Activated CD4-positive, alpha-beta T cell treated with anti-CD3 and anti-CD28 coated beads, Interleukin-2, amount 50 U/mL, for 48 hours (primary cell): Measurements from ENCODE around the gene LCN10.
"Not testable (repeated sequence)": the region's sequence is repeated elsewhere in the genome, so short reads cannot be mapped to it uniquely, and the experiment has no call there.

Experiments used
- DNase-seq, 2 experiments: peaks; one replicate each; pipeline ENCODE4 v3.0.0-alpha.2; 2020

Gene LCN10

DNA sequence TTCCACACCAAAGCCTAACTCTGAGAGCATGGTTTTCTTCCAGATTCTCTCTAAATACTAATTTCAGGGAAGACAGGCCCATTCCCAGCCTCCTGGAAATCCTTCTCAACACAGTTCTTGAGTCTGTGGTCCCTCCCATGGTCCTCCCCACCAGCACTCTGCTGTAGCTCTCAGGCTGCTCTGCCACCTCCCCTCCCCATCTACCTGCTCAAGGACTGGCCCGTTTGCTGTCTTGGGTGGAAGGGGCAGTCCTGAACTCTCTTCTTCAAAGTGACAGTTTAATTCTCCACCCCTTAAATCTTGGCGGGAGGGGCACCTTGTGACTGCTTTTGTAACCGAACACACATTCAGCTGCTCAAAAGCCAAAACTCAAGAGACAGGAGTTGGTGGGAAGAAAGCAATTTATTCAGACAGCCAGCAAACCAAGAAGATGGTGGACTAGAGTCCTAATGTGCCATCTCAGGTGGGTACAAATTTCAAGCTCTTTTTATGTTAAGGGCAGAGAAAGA, 29.2 kb upstream of the LCN10 start:
- DNase-seq, result no peak

DNA sequence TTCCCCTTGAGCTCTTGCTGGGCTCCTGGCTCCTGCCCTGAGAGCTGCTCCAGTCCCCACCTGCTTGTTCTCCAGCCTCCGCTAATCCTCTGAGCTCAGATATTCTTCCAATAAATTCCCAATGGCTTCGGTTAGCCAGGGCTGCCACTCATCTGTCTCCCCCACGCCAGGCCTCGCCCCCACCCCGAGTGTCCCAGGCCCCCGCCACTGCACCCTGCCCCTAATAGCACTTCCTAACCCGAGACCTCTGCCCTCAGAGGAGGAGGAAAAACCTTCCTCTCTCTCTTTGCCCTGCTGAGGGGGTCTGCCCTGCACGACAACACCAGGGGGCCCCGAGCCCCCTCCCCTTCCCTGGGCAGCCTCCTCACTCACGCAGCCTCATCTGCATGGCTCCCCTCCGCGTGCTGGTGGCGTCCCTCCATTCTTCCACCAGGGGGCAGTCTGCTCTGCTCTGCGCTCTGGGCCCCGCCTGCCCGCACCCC, 27.0 kb upstream of the LCN10 start:
- peak; percentile 63 to 70 for DNase-seq

DNA sequence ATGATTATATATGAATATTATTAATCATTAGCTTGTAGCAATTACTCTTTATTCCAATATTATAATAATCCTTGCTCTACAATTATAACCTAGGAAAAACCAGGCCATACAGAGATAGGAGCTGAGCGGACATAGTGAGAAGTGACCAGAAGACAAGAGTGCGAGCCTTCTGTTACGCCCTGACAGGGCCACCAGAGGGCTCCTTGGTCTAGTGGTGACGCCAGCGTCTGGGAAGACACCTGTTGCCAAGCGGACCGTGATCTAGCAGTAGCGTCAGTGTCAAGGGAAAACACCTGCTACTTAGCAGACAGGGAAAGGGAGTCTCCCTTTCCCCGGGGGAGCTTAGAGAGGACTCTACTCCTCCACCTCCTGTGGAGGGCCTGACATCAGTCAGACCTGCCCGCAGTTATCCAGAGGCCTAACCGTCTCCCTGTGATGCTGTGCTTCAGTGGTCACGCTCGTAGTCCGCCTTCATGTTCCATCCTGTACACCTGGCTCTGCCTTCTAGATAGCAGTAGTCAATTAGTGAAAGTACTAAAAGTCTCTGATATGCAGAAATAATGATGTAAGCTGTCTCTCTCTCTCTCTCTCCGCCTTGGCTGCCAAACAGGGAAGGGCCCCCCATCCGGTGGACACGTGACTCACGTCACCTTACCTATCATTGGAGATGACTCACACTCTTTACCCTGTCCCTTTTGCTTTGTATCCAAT, 23.8 kb upstream of the LCN10 start:
- DNase-seq, result peak; percentile 67 to 72

DNA sequence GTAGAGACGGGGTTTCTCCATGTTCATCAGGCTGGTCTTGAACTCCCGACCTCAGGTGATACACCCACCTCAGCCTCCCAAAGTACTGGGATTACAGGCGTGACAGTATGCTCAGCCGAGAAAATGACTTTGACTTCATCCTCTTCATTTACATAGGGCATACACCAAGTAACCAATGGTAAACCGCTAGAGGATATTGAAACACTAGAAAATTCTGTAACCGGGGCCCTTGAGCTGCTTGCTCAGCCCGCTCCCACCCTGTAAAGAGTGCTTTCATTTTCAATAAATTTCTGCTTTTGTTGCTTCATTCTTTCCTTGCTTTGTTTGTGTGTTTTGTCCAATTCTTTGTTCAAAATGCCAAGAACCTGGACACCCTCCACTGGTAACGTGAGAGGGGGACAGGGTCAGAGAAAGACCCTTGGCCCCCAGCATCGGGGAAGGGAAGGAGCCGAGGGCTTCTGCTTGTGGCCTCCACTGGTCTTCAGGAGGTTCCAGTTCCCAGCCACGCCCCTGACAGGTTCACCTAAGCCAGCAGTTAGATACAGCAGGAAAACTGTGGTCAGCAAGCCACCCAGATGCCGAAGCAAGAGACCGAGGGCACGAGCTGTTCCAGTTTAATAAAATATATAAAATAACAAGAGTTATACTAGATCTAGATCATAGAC, 23.1 kb upstream of the LCN10 start:
- not testable (repeated sequence) for DNase-seq

DNA sequence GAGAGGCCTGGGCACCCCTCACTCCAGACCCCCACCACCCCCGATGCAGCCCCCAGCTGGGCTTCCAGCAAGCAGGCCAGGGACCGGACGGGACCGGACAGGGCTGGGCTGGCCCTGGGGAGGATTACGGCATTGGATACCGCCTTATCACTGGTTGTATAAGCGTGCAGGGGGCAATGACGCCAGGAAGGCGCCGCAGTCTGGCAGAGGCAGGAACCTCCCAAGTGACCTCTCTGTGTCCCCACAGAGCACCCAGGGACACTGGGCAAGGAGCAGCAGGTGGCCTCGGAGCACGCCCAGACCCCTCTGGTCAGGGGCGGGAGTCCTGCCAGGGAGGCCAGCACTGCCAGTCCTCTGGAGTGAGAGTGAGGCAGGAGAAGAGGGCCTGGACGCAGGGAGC, 22.3 kb upstream of the LCN10 start:
- DNase-seq, result no peak

DNA sequence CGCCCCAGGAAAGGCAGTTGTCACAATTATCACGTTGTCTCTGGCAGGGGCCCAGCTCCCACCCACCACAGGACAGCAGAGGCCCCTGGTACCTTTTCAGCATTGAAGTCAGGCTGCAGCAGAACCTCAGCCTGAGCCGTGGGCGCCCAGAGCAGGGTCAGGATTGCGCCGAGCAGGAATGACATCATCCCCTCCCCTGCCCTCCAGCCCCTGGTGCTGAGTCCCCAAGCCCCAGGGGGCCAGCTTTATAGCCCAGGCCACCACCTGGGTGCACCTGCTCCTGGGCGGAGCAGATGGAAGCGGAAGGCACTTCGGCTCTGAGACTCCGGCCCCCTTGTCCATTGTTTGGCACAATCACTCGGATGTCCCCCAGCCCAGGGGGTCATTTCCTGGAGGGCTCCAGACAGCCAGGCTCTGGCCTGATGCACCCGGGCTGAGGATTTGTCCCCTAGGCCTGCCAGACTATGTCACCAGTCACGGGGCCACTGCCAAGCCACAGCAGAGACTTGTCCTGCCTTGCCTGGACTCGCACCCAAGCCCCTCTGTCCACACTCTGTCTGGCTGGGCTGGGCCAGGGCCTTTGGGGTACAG, 21.7 kb upstream of the LCN10 start, which contains the start of gene LCN15:
LCN15 (minus strand) TSS at position 218 of the 591 bp plus-strand sequence; CDS start at position 188, 30 bp downstream.
- DNase-seq, result no peak

DNA sequence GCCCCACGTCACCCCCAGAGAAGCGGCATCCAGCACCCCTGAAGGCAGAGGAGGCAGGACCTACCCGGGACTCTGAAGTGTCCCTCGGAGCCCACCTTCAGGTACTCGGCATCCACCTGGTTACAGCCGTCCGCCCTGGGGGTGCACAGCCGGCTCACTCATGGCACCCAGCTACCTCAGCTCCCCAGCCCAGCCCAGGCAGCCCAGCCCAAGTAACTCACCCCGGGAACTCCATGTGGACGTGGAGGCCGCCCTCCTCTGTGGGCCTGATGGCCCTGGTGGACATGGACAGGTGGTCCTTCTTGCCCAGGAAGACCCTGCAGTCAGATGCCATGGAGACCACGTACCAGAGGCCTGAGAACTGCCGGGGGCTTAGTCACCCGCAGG, 20.9 kb upstream of the LCN10 start:
- no peak for DNase-seq

DNA sequence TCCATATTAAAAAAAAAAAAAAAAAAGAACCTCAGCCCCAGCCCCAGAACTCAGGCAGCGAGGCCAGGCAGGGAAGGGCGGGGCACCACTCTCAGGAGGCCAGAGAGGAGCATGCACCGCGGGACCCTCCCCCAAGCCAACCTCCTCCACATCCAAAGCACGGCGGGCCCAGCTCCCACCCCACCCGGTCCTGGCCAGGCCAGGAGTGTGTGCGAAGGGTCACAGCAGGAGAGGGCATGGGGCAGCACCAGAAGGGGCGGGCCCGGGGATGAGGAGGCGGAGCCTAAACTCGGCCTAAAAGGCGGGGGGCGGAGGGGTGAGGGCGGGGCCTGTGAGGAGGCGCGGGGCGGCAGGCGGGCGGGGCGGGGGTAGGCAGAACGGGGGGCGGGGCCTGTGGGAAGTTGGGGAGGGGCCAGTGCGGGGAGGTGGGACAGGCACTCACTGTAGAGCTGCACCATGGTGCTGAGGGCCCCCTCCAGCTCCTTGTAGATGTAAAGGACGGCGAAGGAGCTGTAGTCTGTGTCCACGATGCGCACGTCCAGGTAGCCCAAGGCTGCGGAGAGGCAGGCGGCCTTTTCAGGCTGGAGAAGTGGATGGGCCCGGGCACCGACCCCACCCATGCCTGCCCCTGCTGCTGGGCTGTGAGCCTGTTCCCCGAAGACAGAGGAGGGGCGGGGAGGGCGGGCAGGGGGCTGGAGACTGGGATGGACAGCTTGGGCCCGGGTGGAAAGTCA, 20.3 kb upstream of the LCN10 start:
- peak; percentile 66 to 68 for DNase-seq

DNA sequence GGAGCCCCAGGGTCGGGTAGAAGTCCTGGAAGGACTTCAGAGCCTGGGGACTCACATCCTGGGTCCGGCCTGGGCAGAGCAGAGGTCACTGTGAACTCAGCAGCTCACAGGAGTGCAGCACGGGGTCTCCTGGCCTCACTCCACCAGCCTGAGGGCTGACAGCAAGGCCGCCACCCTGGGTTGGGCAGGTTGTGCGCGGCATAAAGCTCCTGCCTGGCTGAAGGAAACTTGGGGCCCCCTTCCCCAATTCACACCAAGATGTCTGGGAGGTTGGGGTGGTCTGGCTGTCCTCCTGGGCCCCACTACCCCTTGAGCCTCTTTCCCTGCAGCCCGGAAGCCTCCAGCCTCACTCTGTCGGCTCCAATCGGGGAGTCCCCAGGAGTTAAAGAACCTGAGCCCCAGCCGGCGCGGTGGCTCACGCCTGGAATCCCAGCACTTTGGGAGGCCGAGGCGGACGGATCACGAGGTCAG, 19.5 kb upstream of the LCN10 start:
- DNase-seq, result no peak

DNA sequence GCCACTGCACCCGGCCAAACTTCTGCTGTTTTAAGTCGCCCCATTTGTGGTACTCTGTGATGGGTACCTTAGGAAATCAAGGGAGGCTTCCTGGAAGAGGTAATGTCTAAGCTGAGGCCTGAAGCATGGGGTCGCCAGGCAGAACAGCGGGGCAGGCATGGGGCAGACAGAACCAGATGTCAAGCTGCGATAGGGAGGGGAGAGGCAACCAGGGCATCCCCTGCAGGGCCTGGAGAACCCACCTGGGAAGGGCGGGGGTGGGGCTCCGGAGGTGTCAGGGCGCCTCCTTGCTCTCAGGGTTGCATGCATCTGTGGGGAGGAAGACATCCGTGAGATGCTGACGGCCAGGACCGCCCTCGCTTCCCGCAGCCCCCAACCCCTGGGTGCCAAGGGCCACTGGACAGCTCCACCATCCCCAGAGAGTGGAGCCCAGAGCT, 18.8 kb upstream of the LCN10 start:
- no peak for DNase-seq

DNA sequence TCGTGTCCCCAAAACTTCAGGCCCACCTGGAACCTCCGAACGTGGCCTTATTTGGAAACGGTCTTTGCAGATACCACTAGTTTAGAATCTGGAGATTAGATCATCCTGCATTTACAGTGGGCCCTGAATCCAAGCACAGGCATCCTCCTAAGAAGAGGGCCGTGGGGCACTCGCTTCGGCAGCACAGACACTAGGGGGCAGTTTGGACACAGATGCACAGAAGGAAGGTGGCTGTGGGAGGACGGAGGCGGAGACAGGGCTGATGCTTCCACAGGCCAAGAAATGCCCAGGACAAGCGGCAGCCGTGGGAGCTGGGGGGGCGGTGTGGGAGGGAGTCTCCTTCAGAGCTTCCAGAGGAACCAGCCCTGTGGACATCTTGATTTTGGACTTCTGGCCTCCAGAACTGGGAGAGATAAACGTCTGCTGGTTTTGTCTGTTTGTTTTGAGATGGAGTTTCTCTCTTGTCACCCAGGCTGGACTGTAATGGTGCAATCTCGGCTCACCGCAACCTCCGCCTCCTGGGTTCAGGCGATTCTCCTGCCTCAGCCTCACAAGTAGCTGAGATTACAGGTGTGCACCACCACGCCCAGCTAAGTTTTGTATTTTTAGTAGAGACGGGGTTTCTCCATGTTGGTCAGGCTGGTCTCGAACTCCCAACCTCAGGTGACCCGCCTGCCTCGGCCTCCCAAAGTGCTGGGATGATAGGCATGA, 18.2 kb upstream of the LCN10 start:
- peak; percentile 30 to 47 for DNase-seq

DNA sequence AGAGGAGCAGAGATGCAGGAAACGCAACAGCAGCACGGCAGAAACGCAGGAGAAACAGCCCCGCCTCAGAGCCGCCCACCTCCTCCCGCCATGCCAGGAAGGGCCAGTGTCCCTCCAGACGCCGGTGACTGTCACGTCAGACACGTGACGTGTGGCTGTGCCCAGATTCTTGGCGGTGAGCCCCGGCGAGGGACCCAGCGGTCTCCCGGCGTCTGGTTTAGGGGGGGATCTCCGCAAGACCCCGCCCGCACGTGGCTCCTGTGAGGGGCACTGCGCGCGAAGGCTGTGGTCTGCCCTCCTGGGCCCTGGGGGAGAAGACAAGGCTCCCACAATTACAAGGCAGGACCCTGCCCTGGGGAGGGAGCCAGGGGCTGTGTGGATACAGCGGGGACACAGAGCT, 17.7 kb upstream of the LCN10 start:
- DNase-seq, result no peak

DNA sequence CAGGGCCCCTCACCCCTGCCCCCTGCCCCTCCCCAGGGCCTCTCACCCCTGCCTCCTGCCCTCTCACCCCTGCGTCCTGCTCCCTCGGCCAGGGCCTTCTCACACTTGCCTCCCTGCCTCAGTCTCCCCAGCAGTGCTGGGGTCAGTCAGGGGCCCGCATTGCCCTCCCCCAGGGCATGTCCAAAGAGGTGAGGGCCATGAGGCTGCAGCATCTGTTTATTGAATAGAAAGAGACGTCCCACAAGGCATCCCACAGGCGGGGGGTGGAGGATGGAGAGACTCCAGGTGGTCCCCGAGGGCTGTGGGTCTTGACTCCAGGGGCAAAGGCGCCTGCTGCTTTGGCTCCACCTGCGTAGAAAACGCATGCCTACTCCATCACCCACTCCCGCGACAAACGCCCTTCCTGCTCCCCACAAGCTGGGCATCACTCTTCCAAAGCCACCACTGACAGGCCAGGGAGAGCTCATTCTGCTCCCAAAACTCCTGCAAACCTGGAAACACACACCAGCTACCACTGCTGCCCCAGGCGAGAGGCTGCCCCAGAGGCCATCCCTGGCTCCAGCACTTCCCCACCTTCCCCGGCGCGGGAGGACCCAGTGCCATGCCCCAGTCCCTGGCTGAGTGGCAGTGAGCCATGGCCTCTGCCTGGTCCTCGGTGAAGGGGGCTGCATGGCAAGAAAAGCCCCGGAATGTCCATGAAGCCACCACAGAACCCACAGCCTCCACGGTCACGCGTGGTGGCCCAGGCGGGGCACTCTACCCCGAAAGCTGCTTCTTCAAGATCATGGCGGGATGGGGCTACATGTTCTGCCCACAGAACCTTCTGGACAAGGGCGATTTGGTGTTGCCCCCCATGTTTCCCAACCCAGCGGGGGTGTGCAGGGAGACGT, 16.9 kb upstream of the LCN10 start:
- no peak for DNase-seq

DNA sequence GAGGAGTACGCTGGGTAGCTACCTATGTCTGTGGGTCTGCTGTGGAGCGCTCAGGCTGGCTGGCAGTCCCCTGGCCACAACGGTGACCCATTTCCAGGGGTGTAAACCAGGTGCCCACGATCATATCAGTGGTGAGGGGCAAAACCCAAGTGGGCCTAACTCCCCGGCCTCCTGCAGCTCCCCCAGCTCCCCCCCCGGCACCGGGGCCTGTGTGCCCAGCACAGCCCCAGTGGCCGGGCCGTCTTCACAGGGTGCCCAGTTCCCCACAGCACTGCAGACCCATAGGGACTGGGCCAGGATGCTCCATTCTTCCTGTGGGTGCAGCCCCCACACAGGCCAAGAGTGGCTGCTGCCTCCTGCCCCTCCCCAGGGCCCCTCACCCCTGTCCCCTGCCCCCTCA, 16.3 kb upstream of the LCN10 start:
- DNase-seq, result no peak

DNA sequence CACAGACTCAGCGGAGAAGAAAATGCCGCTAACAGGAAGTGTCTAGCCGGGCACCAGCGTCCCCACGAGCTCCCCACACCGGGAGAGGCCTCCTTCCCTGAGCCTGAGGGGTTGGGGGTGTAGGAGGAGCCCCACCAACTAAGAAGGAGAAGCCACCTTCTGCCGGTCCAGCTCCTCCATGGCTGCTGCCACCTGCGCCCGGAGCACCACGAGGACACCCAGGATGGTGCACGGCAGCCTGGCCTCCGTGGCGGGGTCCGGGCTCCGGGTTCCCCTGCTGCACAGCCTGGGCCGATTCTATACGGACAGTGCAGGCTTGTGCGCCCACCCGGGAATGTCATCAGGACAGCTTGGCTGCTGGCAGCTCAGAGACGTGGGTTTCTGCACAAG, 15.0 kb upstream of the LCN10 start:
- no peak for DNase-seq

DNA sequence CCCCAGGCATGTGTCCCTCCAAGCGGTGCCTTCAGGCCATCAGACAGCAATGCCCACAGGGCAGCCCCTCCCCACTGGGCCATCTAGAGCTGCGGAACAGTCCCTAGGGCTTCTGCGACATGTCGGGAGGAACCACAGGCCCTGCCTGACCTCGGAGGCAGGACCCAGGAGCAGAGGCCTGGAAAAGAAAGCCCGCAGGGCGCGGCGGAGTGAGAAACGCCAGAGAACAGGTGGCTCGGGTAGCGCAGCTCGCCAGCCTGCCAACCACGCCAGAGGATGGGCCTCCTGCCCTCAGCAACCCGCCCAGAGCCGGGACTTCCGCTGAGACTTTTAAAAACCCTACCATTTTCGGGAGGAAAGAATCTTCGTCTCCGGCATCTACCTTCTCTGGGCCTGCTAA, 14.6 kb upstream of the LCN10 start:
- DNase-seq, result no peak

DNA sequence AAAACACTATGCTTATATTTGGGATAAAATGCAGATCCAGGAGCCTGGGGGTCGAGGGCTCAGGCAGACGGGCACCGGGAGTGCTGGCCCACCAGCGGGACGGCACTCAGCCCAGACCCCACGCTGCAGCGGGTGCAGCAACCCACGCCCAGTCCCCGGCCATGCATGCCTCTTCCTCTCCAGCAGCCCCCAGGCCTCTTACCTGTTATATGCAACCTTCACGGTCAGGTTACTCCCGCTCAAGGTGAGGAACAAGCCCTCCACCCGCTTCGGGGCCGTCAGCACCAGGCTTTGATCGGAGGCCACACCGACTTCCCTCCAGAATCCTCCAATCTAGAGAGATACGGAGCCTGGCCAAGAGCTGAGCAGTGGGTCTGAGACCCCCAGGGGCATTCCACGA, 14.1 kb upstream of the LCN10 start:
- no peak for DNase-seq

DNA sequence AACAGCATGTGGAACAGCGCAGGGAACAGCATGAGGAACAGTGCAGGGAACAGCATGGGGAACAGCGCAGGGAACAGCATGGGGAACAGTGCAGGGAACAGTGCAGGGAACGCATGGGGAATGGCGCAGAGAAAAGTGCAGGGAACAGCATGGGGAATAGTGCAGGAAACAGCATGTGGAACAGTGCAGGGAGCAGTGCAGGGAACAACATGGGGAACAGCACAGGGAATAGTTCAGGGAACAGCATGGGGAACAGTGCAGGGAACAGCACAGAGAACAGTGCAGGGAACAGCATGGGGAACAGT, 13.3 kb upstream of the LCN10 start:
- no peak for DNase-seq

DNA sequence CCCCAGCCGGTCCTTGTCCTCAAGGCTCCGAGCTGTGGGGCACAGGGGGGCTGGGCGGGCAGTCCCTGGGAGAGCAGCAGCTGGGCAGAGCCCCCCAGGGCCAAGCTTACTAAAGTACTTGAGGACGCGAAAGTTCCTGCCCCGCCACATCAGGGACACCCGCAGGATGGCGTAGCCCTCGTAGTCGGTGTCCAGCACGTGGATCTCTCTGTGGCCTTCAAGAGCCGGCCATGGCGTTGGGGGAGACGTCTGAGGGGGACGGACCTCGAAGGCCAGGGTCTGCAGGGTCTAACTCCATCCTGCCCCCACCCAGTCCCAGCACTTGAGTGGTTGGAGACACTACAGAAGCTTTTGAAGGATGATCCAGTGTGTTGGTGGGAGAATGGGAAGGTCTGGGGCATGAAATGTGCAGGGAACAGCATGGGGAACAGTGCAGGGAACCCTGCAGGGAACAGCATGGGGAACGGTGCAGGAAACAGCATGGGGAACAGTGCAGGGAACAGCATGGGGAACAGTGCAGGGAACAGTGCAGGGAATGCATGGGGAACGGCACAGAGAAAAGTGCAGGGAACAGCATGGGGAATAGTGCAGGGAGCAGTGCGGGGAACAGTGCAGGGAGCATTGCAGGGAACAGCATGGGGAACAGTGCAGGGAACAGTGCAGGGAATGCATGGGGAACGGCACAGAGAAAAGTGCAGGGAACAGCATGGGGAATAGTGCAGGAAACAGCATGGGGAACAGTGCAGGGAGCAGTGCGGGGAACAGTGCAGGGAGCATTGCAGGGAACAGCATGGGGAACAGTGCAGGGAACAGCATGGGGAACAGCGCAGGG, 12.8 kb upstream of the LCN10 start:
- not testable (repeated sequence) for DNase-seq

DNA sequence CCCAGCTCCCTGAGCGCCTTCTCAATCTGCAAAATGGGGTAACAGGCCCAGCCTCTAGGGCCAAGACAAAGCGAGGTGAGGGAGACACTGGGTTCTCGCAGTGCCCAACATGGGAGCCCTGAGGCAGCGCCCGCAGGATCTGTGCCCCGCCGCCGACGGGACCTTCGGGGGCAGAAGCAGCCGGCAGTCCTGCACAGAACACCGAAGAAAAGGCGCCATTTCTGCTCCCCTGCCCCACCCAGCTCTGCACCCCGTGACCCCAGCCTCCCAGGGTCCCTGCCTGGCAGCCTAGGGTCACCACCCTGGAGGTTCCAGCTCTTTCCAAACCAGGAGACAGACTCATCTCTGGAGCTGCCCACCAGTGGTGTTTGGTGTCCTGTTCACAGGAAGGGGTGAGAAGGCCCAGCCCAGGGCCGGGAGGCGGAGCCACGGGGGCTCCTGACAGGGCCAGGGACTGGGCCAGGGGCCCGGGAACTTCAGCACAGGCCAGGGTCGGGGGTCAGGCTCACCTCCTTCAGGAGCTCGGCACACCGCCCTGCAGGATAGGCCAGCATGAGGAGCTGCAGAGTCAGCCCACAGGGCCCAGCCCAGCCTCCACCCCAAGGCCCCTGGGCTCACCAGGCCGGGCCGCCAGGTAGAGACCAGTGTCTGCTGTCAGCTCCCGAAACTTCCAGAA, 12.0 kb upstream of the LCN10 start:
- DNase-seq, result no peak
